ENCODE measurements around the gene MAVS. TPM values are rescaled to one million over a fixed set of nuclear protein-coding genes. Genes with fewer than 3 reads are reported as not detected.
"Not testable (repeated sequence)": the region's sequence is repeated elsewhere in the genome, so short reads cannot be mapped to it uniquely, and the experiment has no call there.

Gene MAVS
- total and polyA plus RNA-seq, 3 donors from 2014 or later: 14.5 to 34.6 (median 28.5) TPM

DNA sequence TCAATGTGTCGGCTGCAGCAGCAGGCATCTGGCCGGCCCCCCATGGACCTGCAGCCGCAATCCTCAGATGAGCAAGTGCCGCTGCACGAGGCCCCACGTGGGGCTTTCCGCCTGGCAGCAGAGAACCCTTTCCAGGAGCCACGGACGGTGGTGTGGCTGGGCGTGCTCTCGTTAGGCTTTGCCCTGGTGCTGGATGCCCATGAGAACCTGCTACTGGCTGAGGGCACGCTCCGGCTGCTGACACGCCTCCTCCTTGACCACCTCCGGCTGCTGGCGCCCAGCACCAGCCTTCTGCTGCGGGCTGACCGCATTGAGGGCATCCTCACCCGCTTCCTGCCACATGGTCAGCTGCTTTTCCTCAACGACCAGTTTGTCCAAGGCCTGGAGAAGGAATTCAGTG, 22.8 kb upstream of the MAVS start:
- Histone ChIP-seq H3K4me1 (peaks cover 13% of the 10 kb centered on the region), H3K4me3 (no peak overlapping the region), H3K9me3 (no peaks in the 10 kb centered on the region), H3K27ac (peak overlapping the region in 1 of 2 donors; percentile 11), H3K27me3 (no peaks in the 10 kb centered on the region), H3K36me3 (ENCODE audit: low read depth, missing control alignments) (no peaks in the 10 kb centered on the region)
- WGBS, 2 donors: 86 to 93% methylated on average over 12 to 20 of the region's 20 CpGs
- TF ChIP-seq, protein P1, sequence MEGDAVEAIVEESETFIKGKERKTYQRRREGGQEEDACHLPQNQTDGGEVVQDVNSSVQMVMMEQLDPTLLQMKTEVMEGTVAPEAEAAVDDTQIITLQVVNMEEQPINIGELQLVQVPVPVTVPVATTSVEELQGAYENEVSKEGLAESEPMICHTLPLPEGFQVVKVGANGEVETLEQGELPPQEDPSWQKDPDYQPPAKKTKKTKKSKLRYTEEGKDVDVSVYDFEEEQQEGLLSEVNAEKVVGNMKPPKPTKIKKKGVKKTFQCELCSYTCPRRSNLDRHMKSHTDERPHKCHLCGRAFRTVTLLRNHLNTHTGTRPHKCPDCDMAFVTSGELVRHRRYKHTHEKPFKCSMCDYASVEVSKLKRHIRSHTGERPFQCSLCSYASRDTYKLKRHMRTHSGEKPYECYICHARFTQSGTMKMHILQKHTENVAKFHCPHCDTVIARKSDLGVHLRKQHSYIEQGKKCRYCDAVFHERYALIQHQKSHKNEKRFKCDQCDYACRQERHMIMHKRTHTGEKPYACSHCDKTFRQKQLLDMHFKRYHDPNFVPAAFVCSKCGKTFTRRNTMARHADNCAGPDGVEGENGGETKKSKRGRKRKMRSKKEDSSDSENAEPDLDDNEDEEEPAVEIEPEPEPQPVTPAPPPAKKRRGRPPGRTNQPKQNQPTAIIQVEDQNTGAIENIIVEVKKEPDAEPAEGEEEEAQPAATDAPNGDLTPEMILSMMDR (IDR thresholded peaks at IDR 0.05): no peak
- intact Hi-C loops (cut with DNase I; ENCODE audit: low total_unique reads): no loop called here
- DNase-seq: no peak

DNA sequence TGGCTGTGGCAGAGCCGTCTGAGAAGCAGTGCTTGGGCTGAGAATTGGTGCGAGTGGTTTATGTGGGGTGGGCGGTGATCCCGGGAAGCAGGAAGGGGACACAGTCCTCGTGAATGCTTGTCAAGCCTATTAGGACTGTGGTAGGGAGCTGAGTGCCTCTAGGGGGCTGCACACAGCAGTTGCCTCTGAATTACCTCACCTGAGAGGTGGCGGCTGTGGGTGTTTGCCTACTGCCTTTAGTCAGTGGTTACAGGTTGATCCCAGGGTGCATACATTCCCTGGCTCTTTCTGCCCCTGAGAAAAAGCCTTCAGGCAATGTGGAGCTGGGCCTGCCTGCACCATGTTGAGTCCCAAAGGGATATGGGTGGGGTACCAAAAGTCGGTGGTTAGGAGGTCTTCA, 21.1 kb upstream of the MAVS start:
- no peaks in the 10 kb centered on the region for H3K36me3 ChIP-seq (ENCODE audit: low read depth, missing control alignments)
- peak overlapping the region in 1 of 2 donors; percentile 41 for H3K27ac ChIP-seq
- peaks cover 5% of the 10 kb centered on the region for H3K4me1 ChIP-seq
- no peak overlapping the region for H3K4me3 ChIP-seq
- no peaks in the 10 kb centered on the region for H3K9me3 ChIP-seq
- no peak for DNase-seq
- intact Hi-C loops (cut with DNase I; ENCODE audit: low total_unique reads): no loop called here
- TF ChIP-seq, protein P1 (IDR thresholded peaks at IDR 0.05): no peak
- no peak for TF ChIP-seq POLR2A (IDR thresholded peaks at IDR 0.05)
- no peaks in the 10 kb centered on the region for H3K27me3 ChIP-seq
- 75 to 80% methylated on average over 6 to 7 of the region's 7 CpGs for WGBS, 2 donors

DNA sequence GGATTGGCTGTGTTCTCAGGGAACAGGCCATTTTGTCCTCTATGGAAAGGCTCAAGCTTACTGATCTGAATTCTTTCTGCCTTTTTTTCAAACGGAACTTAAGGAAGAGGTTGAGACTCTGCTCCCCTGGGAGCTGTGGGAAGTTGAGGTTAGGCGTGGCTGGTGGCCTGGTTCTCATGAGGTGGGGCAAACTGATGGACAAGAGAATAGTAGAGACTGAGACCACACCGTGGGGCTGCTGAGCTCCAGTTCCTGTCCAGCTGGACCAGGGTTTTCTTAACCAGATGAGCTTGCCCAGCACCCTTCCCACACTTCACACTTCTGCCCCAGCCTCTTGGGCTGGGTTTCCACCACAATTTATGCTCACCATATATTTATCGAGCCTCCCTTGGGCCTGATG, 20.2 kb upstream of the MAVS start:
- no peaks in the 10 kb centered on the region for H3K36me3 ChIP-seq (ENCODE audit: low read depth, missing control alignments)
- H3K4me1 ChIP-seq: peaks cover 2% of the 10 kb centered on the region
- intact Hi-C loops (cut with DNase I; ENCODE audit: low total_unique reads): no loop called here

DNA sequence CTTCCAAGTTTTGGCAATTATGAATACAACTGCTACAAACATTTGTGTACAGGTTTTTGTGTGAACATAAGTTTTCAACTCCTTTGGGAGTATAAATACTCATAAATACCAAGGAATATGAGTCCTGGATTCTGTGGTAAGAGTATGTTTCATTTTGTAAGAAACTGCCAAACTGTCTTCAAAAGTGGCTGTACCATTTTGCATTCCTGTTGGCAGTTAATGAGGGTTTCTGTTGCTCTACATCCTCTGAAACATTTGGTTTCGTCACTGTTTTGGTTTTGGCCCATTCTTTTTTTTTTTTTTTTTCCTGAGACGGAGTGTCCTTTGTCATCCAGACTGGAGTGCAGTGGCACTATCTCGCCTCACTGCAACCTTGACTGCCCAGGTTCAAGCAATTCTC, 17.8 kb upstream of the MAVS start:
- intact Hi-C loops (cut with DNase I; ENCODE audit: low total_unique reads): no loop called here
- Histone ChIP-seq H3K27me3 (no peaks in the 10 kb centered on the region), H3K27ac (no peak overlapping the region), H3K4me1 (no peaks in the 10 kb centered on the region), H3K9me3 (no peaks in the 10 kb centered on the region), H3K4me3 (no peak overlapping the region), H3K36me3 (ENCODE audit: low read depth, missing control alignments) (no peaks in the 10 kb centered on the region)
- TF ChIP-seq, protein P1 (IDR thresholded peaks at IDR 0.05): no peak
- no peak for TF ChIP-seq POLR2A (IDR thresholded peaks at IDR 0.05)
- 83 to 89% methylated on average over 3 of the region's 3 CpGs for WGBS, 2 donors
- no peak for DNase-seq

More for the DNA sequence above, 20.2 kb upstream of the MAVS start:
- no peak for DNase-seq
- 67 to 73% methylated on average over 2 to 4 of the region's 4 CpGs for whole genome bisulfite sequencing, 2 donors
- no peak for TF ChIP-seq POLR2A (IDR thresholded peaks at IDR 0.05)
- TF ChIP-seq, protein P1 (IDR thresholded peaks at IDR 0.05): no peak
- Histone ChIP-seq H3K4me3 (no peak overlapping the region), H3K9me3 (no peaks in the 10 kb centered on the region), H3K27me3 (no peaks in the 10 kb centered on the region), H3K27ac (peak overlapping the region in 1 of 2 donors; percentile 41)

DNA sequence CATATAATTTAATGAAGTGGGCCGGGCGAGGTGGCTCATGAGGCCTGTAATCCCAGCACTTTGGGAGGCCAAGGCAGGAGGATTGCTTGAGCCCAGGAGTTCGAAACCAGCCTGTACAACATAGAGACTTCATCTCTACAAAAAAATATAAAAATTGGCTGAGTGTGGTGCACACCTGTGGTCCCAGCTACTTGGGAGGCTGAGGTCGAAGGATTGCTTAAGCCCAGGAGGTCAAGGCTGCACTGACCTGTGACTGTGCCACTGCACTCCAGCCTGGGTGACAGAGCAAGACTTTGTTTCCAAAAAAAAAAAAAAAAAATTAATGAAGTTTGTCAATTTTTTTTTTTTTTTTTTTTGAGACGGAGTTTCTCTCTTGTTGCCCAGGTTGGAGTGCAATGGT, 16.7 kb upstream of the MAVS start:
- H3K4me1 ChIP-seq; intact Hi-C loops (cut with DNase I; ENCODE audit: low total_unique reads); DNase-seq; H3K27ac ChIP-seq; H3K9me3 ChIP-seq; H3K36me3 ChIP-seq (ENCODE audit: low read depth, missing control alignments); H3K27me3 ChIP-seq; H3K4me3 ChIP-seq: not testable (repeated sequence)
- 91 to 96% methylated on average over 5 of the region's 5 CpGs for WGBS, 2 donors

All from testis (tissue), 3 donors.